DOHH2 (cell line): ENCODE data around the gene ARL4C.

Experiments used
- EZH2phosphoT487 ChIP-seq: fragments of 200-600 bp; sonication (generic); IDR thresholded peaks from 2 replicates; pipeline ENCODE4 v1.6.1; 2017; ENCODE audit warnings: borderline replicate concordance, mild to moderate bottlenecking, antibody characterized with exemption, low read length, moderate library complexity, mixed read lengths
- TF ChIP-seq, protein P1 (sequence below): fragments of 200-600 bp; sonication (generic); IDR thresholded peaks from one replicate; pipeline ENCODE4 v1.5.1; 2014; ENCODE audit warnings: antibody characterized with exemption, mild to moderate bottlenecking, low read depth, low read length; ENCODE audit not compliant: poor library complexity, severe bottlenecking

DNA sequence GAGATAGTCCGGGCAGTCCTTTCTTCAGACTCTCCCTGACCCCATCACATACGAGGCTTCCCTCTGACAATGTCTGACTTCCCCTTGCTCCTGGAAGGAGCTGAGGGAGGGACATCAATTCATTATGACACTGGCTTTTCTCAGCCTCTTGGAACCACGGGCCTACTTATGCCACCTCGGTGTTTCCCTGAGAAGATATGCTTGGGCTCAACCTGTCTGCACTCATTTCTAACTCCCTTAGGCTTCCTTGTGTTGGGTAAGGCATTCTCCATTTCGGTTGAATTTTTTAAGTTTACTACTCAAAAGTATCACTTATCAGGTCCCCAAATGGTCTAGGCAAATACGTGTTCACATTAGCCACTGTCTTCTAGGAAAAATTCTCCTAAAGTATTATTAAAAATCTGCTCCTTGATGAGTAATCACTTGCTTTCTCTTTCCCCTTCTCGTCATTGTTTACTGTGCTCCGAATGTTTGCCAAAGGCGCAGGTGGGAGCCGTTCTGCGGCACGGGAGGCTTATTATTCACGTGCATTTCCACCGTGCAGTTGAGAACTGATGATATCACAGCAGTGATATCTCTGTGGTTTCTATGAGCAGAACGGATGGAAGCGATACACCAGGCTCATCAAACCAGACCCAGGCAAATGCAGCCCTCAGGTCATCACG lies 33.1 kb downstream of the ARL4C start:
- TF ChIP-seq, protein P1, sequence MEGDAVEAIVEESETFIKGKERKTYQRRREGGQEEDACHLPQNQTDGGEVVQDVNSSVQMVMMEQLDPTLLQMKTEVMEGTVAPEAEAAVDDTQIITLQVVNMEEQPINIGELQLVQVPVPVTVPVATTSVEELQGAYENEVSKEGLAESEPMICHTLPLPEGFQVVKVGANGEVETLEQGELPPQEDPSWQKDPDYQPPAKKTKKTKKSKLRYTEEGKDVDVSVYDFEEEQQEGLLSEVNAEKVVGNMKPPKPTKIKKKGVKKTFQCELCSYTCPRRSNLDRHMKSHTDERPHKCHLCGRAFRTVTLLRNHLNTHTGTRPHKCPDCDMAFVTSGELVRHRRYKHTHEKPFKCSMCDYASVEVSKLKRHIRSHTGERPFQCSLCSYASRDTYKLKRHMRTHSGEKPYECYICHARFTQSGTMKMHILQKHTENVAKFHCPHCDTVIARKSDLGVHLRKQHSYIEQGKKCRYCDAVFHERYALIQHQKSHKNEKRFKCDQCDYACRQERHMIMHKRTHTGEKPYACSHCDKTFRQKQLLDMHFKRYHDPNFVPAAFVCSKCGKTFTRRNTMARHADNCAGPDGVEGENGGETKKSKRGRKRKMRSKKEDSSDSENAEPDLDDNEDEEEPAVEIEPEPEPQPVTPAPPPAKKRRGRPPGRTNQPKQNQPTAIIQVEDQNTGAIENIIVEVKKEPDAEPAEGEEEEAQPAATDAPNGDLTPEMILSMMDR = no peak
- TF ChIP-seq EZH2phosphoT487 = no peak
